GM18511 (cell line): ENCODE data around the gene HERC2.
"Not testable (repeated sequence)": the region's sequence is repeated elsewhere in the genome, so short reads cannot be mapped to it uniquely, and the experiment has no call there.

Experiments
- ATAC-seq: cut with Tn5 transposase; IDR thresholded peaks from one replicate; pipeline ENCODE4 v1.9.1; 2021; ENCODE audit warnings: mild to moderate bottlenecking, moderate library complexity; ENCODE audit not compliant: unreplicated experiment

The HERC2 gene

GRCh38 chr15:28132524-28133275, 189.3 kb downstream of the HERC2 start:
- ATAC-seq: no peak

GRCh38 chr15:28131946-28132345, 190.0 kb downstream of the HERC2 start:
- no peak for ATAC-seq

- ATAC-seq: no peak
Measured at GRCh38 chr15:28131400-28131799, 190.6 kb downstream of the HERC2 start.

- ATAC-seq: no peak
Measured at GRCh38 chr15:28130651-28131050, 191.3 kb downstream of the HERC2 start.

GRCh38 chr15:28129231-28129848, 192.6 kb downstream of the HERC2 start:
- no peak for ATAC-seq

- ATAC-seq: no peak
Measured at GRCh38 chr15:28128031-28128430, 193.9 kb downstream of the HERC2 start.

GRCh38 chr15:28127036-28127435, 194.9 kb downstream of the HERC2 start:
- ATAC-seq: no peak

- no peak for ATAC-seq
Measured at GRCh38 chr15:28125673-28126651, 196.0 kb downstream of the HERC2 start.

GRCh38 chr15:28124841-28125240, 197.1 kb downstream of the HERC2 start:
- ATAC-seq: no peak

GRCh38 chr15:28123408-28124023, 198.5 kb downstream of the HERC2 start:
- peak; percentile 90 for ATAC-seq

- ATAC-seq: no peak
Measured at GRCh38 chr15:28122038-28122949, 199.7 kb downstream of the HERC2 start.

- ATAC-seq: not testable (repeated sequence)
Measured at GRCh38 chr15:28121577-28121976, 200.4 kb downstream of the HERC2 start.

GRCh38 chr15:28120359-28120640, 201.7 kb downstream of the HERC2 start:
- ATAC-seq: no peak

- ATAC-seq: no peak
Measured at GRCh38 chr15:28118531-28118930, 203.4 kb downstream of the HERC2 start.

- no peak for ATAC-seq
Measured at GRCh38 chr15:28118083-28118482, 203.9 kb downstream of the HERC2 start.

- no peak for ATAC-seq
Measured at GRCh38 chr15:28117432-28117990, 204.5 kb downstream of the HERC2 start.

GRCh38 chr15:28116521-28117431, 205.2 kb downstream of the HERC2 start:
- ATAC-seq: no peak

GRCh38 chr15:28115871-28116270, 206.1 kb downstream of the HERC2 start:
- no peak for ATAC-seq
